AG10803 (cell line): Measurements from ENCODE around the gene SKIC2.
"Not testable (repeated sequence)": the region's sequence is repeated elsewhere in the genome, so short reads cannot be mapped to it uniquely, and the experiment has no call there.

Source experiments
- DNase-seq: peaks from one replicate; pipeline ENCODE4 v3.0.0; 2010; ENCODE audit warnings: low read depth
- H3K4me3 ChIP-seq: 2 replicates; pipeline ENCODE4 v1.5.1; 2011; ENCODE audit warnings: mild to moderate bottlenecking, low read length, control low read depth
- CTCF ChIP-seq: conservative IDR thresholded peaks from 2 replicates; pipeline ENCODE4 v1.5.1; 2011; ENCODE audit warnings: mild to moderate bottlenecking, low read length, control low read depth, inconsistent platforms

Gene SKIC2

GRCh38 chr6:31958741-31959739 is at the start of gene SKIC2, which contains the start of gene NELFE:
Gene SKIC2 (plus strand): TSS chr6:31959175. CDS start chr6:31959193, 18 bp downstream.
Gene NELFE (minus strand): TSS chr6:31958971. CDS start chr6:31958446, 525 bp downstream.
- TF ChIP-seq CTCF = no peak
- peak within 1 kb of the TSS; percentile 100 for H3K4me3 ChIP-seq
- peak; percentile 98 for DNase-seq

- not testable (repeated sequence) for H3K4me3 ChIP-seq, DNase-seq
Measured at GRCh38 chr6:31909298-31909697, 49.7 kb upstream of the SKIC2 start.

- H3K4me3 ChIP-seq = no peak overlapping the region
- DNase-seq = no peak
- TF ChIP-seq CTCF = no peak
Measured at GRCh38 chr6:31911826-31912585, 47.0 kb upstream of the SKIC2 start.

GRCh38 chr6:31915351-31915750 is 43.6 kb upstream of the SKIC2 start:
- H3K4me3 ChIP-seq = no peak overlapping the region
- no peak for DNase-seq
- no peak for TF ChIP-seq CTCF

- no peak for DNase-seq
- H3K4me3 ChIP-seq = no peak overlapping the region
- TF ChIP-seq CTCF = no peak
Measured at GRCh38 chr6:31915756-31916155, 43.2 kb upstream of the SKIC2 start.

GRCh38 chr6:31918069-31918720 is 40.8 kb upstream of the SKIC2 start:
- no peak for TF ChIP-seq CTCF
- peak; percentile 33 for DNase-seq
- H3K4me3 ChIP-seq = no peak overlapping the region
